ENCODE data around the gene HYCC2.
"Not testable (repeated sequence)": the region's sequence is repeated elsewhere in the genome, so short reads cannot be mapped to it uniquely, and the experiment has no call there.

HYCC2 gene

GRCh38 chr2:201070948-201071478, 458 bp downstream of the HYCC2 start:
- Histone ChIP-seq H3K4me3 (ENCODE audit: low read depth, low read length) (peak overlapping the region; percentile 82), H3K36me3 (ENCODE audit: control insufficient read depth, insufficient read depth, low read length) (no peaks in the 10 kb centered on the region), H3K27me3 (ENCODE audit: control insufficient read depth, insufficient read depth, low read length) (no peaks in the 10 kb centered on the region), H3K4me1 (ENCODE audit: control insufficient read depth, insufficient read depth, low read length) (peaks cover 7% of the 10 kb centered on the region; the same call in 1 of the 2 replicates), H3K9me3 (ENCODE audit: control insufficient read depth, insufficient read depth, low read depth, low read length) (no peaks in the 10 kb centered on the region), H3K9ac (ENCODE audit: low read length) (peak overlapping the region; percentile 92), H3K27ac (ENCODE audit: low read depth, low read length) (no peak overlapping the region)

- H3K27ac ChIP-seq (ENCODE audit: low read depth, low read length): no peak overlapping the region
- H3K4me3 ChIP-seq (ENCODE audit: low read depth, low read length): no peak overlapping the region
- H3K27me3 ChIP-seq (ENCODE audit: control insufficient read depth, insufficient read depth, low read length): no peaks in the 10 kb centered on the region
- H3K4me1 ChIP-seq (ENCODE audit: control insufficient read depth, insufficient read depth, low read length): 0 out of 2 replicates have a peak, but pooled peaks cover 4% of the 10 kb centered on the region
- H3K9ac ChIP-seq (ENCODE audit: low read length): no peak overlapping the region
- no peaks in the 10 kb centered on the region for H3K36me3 ChIP-seq (ENCODE audit: control insufficient read depth, insufficient read depth, low read length)
- H3K9me3 ChIP-seq (ENCODE audit: control insufficient read depth, insufficient read depth, low read depth, low read length): no peaks in the 10 kb centered on the region
These were observed 6.6 kb downstream of the HYCC2 start for GRCh38 chr2:201064797-201065329.

DNA sequence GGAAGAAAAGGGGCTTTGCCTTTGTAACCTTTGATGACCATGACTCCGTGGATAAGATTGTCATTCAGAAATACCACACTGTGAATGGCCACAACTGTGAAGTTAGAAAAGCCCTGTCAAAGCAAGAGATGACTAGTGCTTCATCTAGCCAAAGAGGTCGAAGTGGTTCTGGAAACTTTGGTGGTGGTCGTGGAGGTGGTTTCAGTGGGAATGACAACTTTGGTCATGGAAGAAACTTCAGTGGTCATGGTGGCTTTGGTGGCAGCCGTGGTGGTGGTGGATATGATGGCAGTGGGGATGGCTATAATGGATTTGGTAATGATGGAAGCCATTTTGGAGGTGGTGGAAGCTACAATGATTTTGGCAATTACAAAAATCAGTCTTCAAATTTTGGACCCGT, 8.0 kb downstream of the HYCC2 start:
- not testable (repeated sequence) for H3K9me3 ChIP-seq (ENCODE audit: control insufficient read depth, insufficient read depth, low read depth, low read length); H3K9ac ChIP-seq (ENCODE audit: low read length); H3K27ac ChIP-seq (ENCODE audit: low read depth, low read length); H3K36me3 ChIP-seq (ENCODE audit: control insufficient read depth, insufficient read depth, low read length); H3K27me3 ChIP-seq (ENCODE audit: control insufficient read depth, insufficient read depth, low read length); H3K4me1 ChIP-seq (ENCODE audit: control insufficient read depth, insufficient read depth, low read length); H3K4me3 ChIP-seq (ENCODE audit: low read depth, low read length)

- Histone ChIP-seq H3K27me3 (ENCODE audit: control insufficient read depth, insufficient read depth, low read length) (no peaks in the 10 kb centered on the region), H3K4me3 (ENCODE audit: low read depth, low read length) (no peak overlapping the region), H3K9me3 (ENCODE audit: control insufficient read depth, insufficient read depth, low read depth, low read length) (no peaks in the 10 kb centered on the region), H3K36me3 (ENCODE audit: control insufficient read depth, insufficient read depth, low read length) (no peaks in the 10 kb centered on the region), H3K4me1 (ENCODE audit: control insufficient read depth, insufficient read depth, low read length) (no peaks in the 10 kb centered on the region; the same call in 1 of the 2 replicates), H3K27ac (ENCODE audit: low read depth, low read length) (no peak overlapping the region), H3K9ac (ENCODE audit: low read length) (no peak overlapping the region)
These were observed 11.3 kb downstream of the HYCC2 start for GRCh38 chr2:201059961-201060755.

DNA sequence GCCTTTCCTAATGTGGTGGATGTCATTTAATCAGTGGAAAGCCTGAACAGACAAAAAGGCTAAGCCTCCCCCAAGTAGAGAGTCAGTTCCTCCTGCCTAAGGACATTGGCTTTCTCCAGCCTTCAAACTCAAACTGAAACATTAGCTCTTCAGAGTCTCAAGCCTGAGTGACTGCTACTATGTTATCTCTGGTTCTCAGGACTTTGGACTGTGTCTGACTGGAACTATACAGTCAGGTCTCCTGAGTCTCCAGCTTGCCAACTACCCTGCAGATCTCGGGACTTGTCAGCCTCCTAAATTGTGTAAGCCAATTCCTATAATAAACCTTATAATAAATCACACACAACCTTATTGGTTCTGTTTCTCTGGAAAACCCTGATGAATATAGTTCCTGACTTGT, 12.6 kb downstream of the HYCC2 start:
- no peak overlapping the region for H3K27ac ChIP-seq (ENCODE audit: low read depth, low read length)
- H3K27me3 ChIP-seq (ENCODE audit: control insufficient read depth, insufficient read depth, low read length): no peaks in the 10 kb centered on the region
- H3K9ac ChIP-seq (ENCODE audit: low read length): no peak overlapping the region
- H3K4me1 ChIP-seq (ENCODE audit: control insufficient read depth, insufficient read depth, low read length): no peaks in the 10 kb centered on the region; the same call in 1 of the 2 replicates
- H3K9me3 ChIP-seq (ENCODE audit: control insufficient read depth, insufficient read depth, low read depth, low read length): no peaks in the 10 kb centered on the region
- H3K4me3 ChIP-seq (ENCODE audit: low read depth, low read length): no peak overlapping the region
- no peaks in the 10 kb centered on the region for H3K36me3 ChIP-seq (ENCODE audit: control insufficient read depth, insufficient read depth, low read length)

- H3K36me3 ChIP-seq (ENCODE audit: control insufficient read depth, insufficient read depth, low read length): no peaks in the 10 kb centered on the region
- H3K4me1 ChIP-seq (ENCODE audit: control insufficient read depth, insufficient read depth, low read length): no peaks in the 10 kb centered on the region; the same call in 1 of the 2 replicates
- no peak overlapping the region for H3K9ac ChIP-seq (ENCODE audit: low read length)
- H3K9me3 ChIP-seq (ENCODE audit: control insufficient read depth, insufficient read depth, low read depth, low read length): no peaks in the 10 kb centered on the region
- no peak overlapping the region for H3K27ac ChIP-seq (ENCODE audit: low read depth, low read length)
- no peaks in the 10 kb centered on the region for H3K27me3 ChIP-seq (ENCODE audit: control insufficient read depth, insufficient read depth, low read length)
- H3K4me3 ChIP-seq (ENCODE audit: low read depth, low read length): no peak overlapping the region
These were observed 13.7 kb downstream of the HYCC2 start for GRCh38 chr2:201057715-201058248.

- Histone ChIP-seq H3K4me1 (ENCODE audit: control insufficient read depth, insufficient read depth, low read length) (no peaks in the 10 kb centered on the region; the same call in 1 of the 2 replicates), H3K27me3 (ENCODE audit: control insufficient read depth, insufficient read depth, low read length) (no peaks in the 10 kb centered on the region), H3K36me3 (ENCODE audit: control insufficient read depth, insufficient read depth, low read length) (no peaks in the 10 kb centered on the region), H3K4me3 (ENCODE audit: low read depth, low read length) (no peak overlapping the region), H3K9me3 (ENCODE audit: control insufficient read depth, insufficient read depth, low read depth, low read length) (no peaks in the 10 kb centered on the region), H3K9ac (ENCODE audit: low read length) (no peak overlapping the region), H3K27ac (ENCODE audit: low read depth, low read length) (no peak overlapping the region)
These were observed 14.4 kb downstream of the HYCC2 start for GRCh38 chr2:201057087-201057521.

DNA sequence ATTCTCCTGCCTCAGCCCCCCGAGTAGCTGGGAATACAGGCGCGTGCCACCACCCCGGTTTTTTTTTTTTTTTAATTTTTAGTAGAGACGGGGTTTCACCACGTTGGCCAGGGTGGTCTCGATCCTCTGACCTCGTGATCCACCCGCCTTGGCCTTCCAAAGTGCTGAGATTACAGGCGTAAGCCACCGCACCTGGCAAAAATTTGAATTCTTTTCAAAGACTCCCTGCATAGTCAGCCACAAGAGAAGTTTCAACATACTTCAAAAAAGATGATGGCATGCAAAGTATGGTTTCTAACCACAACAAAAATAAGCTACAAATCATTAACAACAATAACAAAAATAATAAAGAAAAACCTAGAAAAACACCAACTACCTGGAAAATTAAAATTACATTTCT, 22.0 kb downstream of the HYCC2 start:
- Histone ChIP-seq H3K27ac (ENCODE audit: low read depth, low read length) (no peak overlapping the region), H3K4me3 (ENCODE audit: low read depth, low read length) (no peak overlapping the region)

GRCh38 chr2:201046881-201047280, 24.6 kb downstream of the HYCC2 start:
- Histone ChIP-seq H3K36me3 (ENCODE audit: control insufficient read depth, insufficient read depth, low read length) (peaks cover 5% of the 10 kb centered on the region; the same call in 1 of the 2 replicates), H3K9me3 (ENCODE audit: control insufficient read depth, insufficient read depth, low read depth, low read length) (no peaks in the 10 kb centered on the region; the same call in 1 of the 2 replicates), H3K4me1 (ENCODE audit: control insufficient read depth, insufficient read depth, low read length) (no peaks in the 10 kb centered on the region)

More for the DNA sequence above, 22.0 kb downstream of the HYCC2 start:
- no peaks in the 10 kb centered on the region for H3K4me1 ChIP-seq (ENCODE audit: control insufficient read depth, insufficient read depth, low read length)
- H3K36me3 ChIP-seq (ENCODE audit: control insufficient read depth, insufficient read depth, low read length): no peaks in the 10 kb centered on the region
- no peaks in the 10 kb centered on the region for H3K27me3 ChIP-seq (ENCODE audit: control insufficient read depth, insufficient read depth, low read length)
- H3K9ac ChIP-seq (ENCODE audit: low read length): no peak overlapping the region
- no peaks in the 10 kb centered on the region; the same call in 1 of the 2 replicates for H3K9me3 ChIP-seq (ENCODE audit: control insufficient read depth, insufficient read depth, low read depth, low read length)

GRCh38 chr2:201043050-201043449, 28.4 kb downstream of the HYCC2 start:
- not testable (repeated sequence) for H3K27me3 ChIP-seq (ENCODE audit: control insufficient read depth, insufficient read depth, low read length); H3K27ac ChIP-seq (ENCODE audit: low read depth, low read length); H3K4me3 ChIP-seq (ENCODE audit: low read depth, low read length); H3K36me3 ChIP-seq (ENCODE audit: control insufficient read depth, insufficient read depth, low read length); H3K9ac ChIP-seq (ENCODE audit: low read length); H3K4me1 ChIP-seq (ENCODE audit: control insufficient read depth, insufficient read depth, low read length); H3K9me3 ChIP-seq (ENCODE audit: control insufficient read depth, insufficient read depth, low read depth, low read length)

More at GRCh38 chr2:201046881-201047280, 24.6 kb downstream of the HYCC2 start:
- Histone ChIP-seq H3K4me3 (ENCODE audit: low read depth, low read length) (no peak overlapping the region), H3K27ac (ENCODE audit: low read depth, low read length) (no peak overlapping the region), H3K9ac (ENCODE audit: low read length) (no peak overlapping the region), H3K27me3 (ENCODE audit: control insufficient read depth, insufficient read depth, low read length) (no peaks in the 10 kb centered on the region)

- H3K4me3 ChIP-seq (ENCODE audit: low read depth, low read length); H3K9ac ChIP-seq (ENCODE audit: low read length); H3K9me3 ChIP-seq (ENCODE audit: control insufficient read depth, insufficient read depth, low read depth, low read length); H3K27ac ChIP-seq (ENCODE audit: low read depth, low read length); H3K27me3 ChIP-seq (ENCODE audit: control insufficient read depth, insufficient read depth, low read length); H3K4me1 ChIP-seq (ENCODE audit: control insufficient read depth, insufficient read depth, low read length); H3K36me3 ChIP-seq (ENCODE audit: control insufficient read depth, insufficient read depth, low read length): not testable (repeated sequence)
These were observed 29.0 kb downstream of the HYCC2 start for GRCh38 chr2:201042451-201042850.
